SK-N-MC (cell line): ENCODE measurements around the gene ADAMTS6.

Experiments
- EZH2 ChIP-seq: fragments of 200-600 bp; sonication (generic); IDR thresholded peaks from one replicate; pipeline ENCODE4 v1.6.1; 2017; ENCODE audit warnings: antibody characterized with exemption
- POLR2AphosphoS5 ChIP-seq: IDR thresholded peaks from 2 replicates; pipeline ENCODE4 v1.6.1; 2012; ENCODE audit warnings: mild to moderate bottlenecking, low read depth, low read length, borderline replicate concordance

- TF ChIP-seq POLR2AphosphoS5: no peak
- no peak for TF ChIP-seq EZH2
These were observed 237.7 kb downstream of the ADAMTS6 start for GRCh38 chr5:65244031-65244430.
